ENCODE data around the gene UCKL1.

Gene UCKL1

GRCh38 chr20:64001607-64002011, 45.4 kb upstream of the UCKL1 start:
- no peak overlapping the region for H3K27ac ChIP-seq (ENCODE audit: low read length)

GRCh38 chr20:64000906-64001305, 44.7 kb upstream of the UCKL1 start:
- H3K9ac ChIP-seq (ENCODE audit: low read length), result no peak overlapping the region
- H3K4me1 ChIP-seq (ENCODE audit: low read length), result no peaks in the 10 kb centered on the region
- H3K27ac ChIP-seq (ENCODE audit: low read length), result no peak overlapping the region
- no peak overlapping the region for H3K4me2 ChIP-seq (ENCODE audit: low read depth, low read length)
- no peaks in the 10 kb centered on the region for H3K9me2 ChIP-seq (replicated peaks; ENCODE audit: insufficient read depth, low read length)
- H3K27me3 ChIP-seq (replicated peaks; ENCODE audit: insufficient read depth, low read length), result no peaks in the 10 kb centered on the region
- no peak overlapping the region for H3K4me3 ChIP-seq (ENCODE audit: low read length)
- TF ChIP-seq CTCF (IDR thresholded peaks at IDR 0.05; ENCODE audit: low read length), result no peak
- TF ChIP-seq EZH2phosphoT487 (IDR thresholded peaks at IDR 0.05; ENCODE audit: low read length), result no peak
- TF ChIP-seq EZH2 (optimal IDR thresholded peaks at IDR 0.05; ENCODE audit: low read depth, low read length), result no peak
- H3F3A ChIP-seq (ENCODE audit: insufficient read depth, low read length), result no peaks in the 10 kb centered on the region
- peaks cover 8% of the 10 kb centered on the region; the same call in 1 of the 2 replicates for H3K36me3 ChIP-seq (replicated peaks; ENCODE audit: insufficient read depth, low read length)
- no peaks in the 10 kb centered on the region for H4K20me1 ChIP-seq (ENCODE audit: insufficient read depth, low read length)
- no peaks in the 10 kb centered on the region for H3K9me3 ChIP-seq (replicated peaks; ENCODE audit: insufficient read depth, low read length)
- peaks cover 10% of the 10 kb centered on the region; the same call in 1 of the 2 replicates for H3K79me2 ChIP-seq (ENCODE audit: low read length)
- DNase-seq, result no peak
- H2AFZ ChIP-seq (ENCODE audit: low read length), result no peak overlapping the region

More at GRCh38 chr20:64001607-64002011, 45.4 kb upstream of the UCKL1 start:
- Histone ChIP-seq H2AFZ (ENCODE audit: low read length) (no peak overlapping the region), H3K4me1 (ENCODE audit: low read length) (no peaks in the 10 kb centered on the region), H3K9me2 (replicated peaks; ENCODE audit: insufficient read depth, low read length) (no peaks in the 10 kb centered on the region), H3K36me3 (replicated peaks; ENCODE audit: insufficient read depth, low read length) (peaks cover 8% of the 10 kb centered on the region; the same call in 1 of the 2 replicates), H3K79me2 (ENCODE audit: low read length) (peaks cover 10% of the 10 kb centered on the region; the same call in 1 of the 2 replicates), H3K27me3 (replicated peaks; ENCODE audit: insufficient read depth, low read length) (no peaks in the 10 kb centered on the region), H4K20me1 (ENCODE audit: insufficient read depth, low read length) (no peaks in the 10 kb centered on the region), H3K9me3 (replicated peaks; ENCODE audit: insufficient read depth, low read length) (no peaks in the 10 kb centered on the region), H3K4me3 (ENCODE audit: low read length) (no peak overlapping the region), H3K9ac (ENCODE audit: low read length) (no peak overlapping the region), H3K4me2 (ENCODE audit: low read depth, low read length) (no peak overlapping the region), H3F3A (ENCODE audit: insufficient read depth, low read length) (no peaks in the 10 kb centered on the region)
- DNase-seq, result no peak
- TF ChIP-seq EZH2 (optimal IDR thresholded peaks at IDR 0.05; ENCODE audit: low read depth, low read length) (no peak), EZH2phosphoT487 (IDR thresholded peaks at IDR 0.05; ENCODE audit: low read length) (no peak), CTCF (IDR thresholded peaks at IDR 0.05; ENCODE audit: low read length) (no peak)

GRCh38 chr20:63982937-63983336, 26.7 kb upstream of the UCKL1 start:
- Histone ChIP-seq H3K27me3 (replicated peaks; ENCODE audit: insufficient read depth, low read length) (no peaks in the 10 kb centered on the region), H2AFZ (ENCODE audit: low read length) (no peak overlapping the region), H3K4me3 (ENCODE audit: low read length) (no peak overlapping the region), H3K9me2 (replicated peaks; ENCODE audit: insufficient read depth, low read length) (no peaks in the 10 kb centered on the region), H3F3A (ENCODE audit: insufficient read depth, low read length) (peaks cover 17% of the 10 kb centered on the region), H4K20me1 (ENCODE audit: insufficient read depth, low read length) (no peaks in the 10 kb centered on the region), H3K4me1 (ENCODE audit: low read length) (peaks cover 10% of the 10 kb centered on the region), H3K79me2 (ENCODE audit: low read length) (peaks cover 34% of the 10 kb centered on the region), H3K9ac (ENCODE audit: low read length) (no peak overlapping the region), H3K36me3 (replicated peaks; ENCODE audit: insufficient read depth, low read length) (0 out of 2 replicates have a peak, but pooled peaks cover 5% of the 10 kb centered on the region), H3K27ac (ENCODE audit: low read length) (no peak overlapping the region), H3K9me3 (replicated peaks; ENCODE audit: insufficient read depth, low read length) (no peaks in the 10 kb centered on the region), H3K4me2 (ENCODE audit: low read depth, low read length) (no peak overlapping the region)
- no peak for DNase-seq
- TF ChIP-seq EZH2 (optimal IDR thresholded peaks at IDR 0.05; ENCODE audit: low read depth, low read length) (no peak), CTCF (IDR thresholded peaks at IDR 0.05; ENCODE audit: low read length) (no peak), EZH2phosphoT487 (IDR thresholded peaks at IDR 0.05; ENCODE audit: low read length) (no peak)
